Uterus (tissue), 2 donors: ENCODE data around the gene RTF2.

Experiments used
- CTCF ChIP-seq, 4 experiments: fragments of 200-600 bp in 2 of 4; fragments of 450-650 bp in 2 of 4; sonication (generic) in 2 of 4; IDR thresholded peaks; one replicate each; pipeline ENCODE4 v1.5.1; 2016 to 2019; ENCODE audit warnings: antibody characterized with exemption in 4 of 4, mild to moderate bottlenecking in 2 of 4, moderate library complexity in 1 of 4
- POLR2A ChIP-seq, 2 donors: fragments of 450-650 bp; IDR thresholded peaks; one replicate each; pipeline ENCODE4 v1.6.1; 2016; ENCODE audit warnings: antibody characterized with exemption in 2 of 2, mild to moderate bottlenecking in 1 of 2, moderate library complexity in 1 of 2

GRCh38 chr20:56439771-56440291 lies 28.6 kb upstream of the RTF2 start:
- TF ChIP-seq CTCF (IDR thresholded peaks at IDR 0.05) = no peak
- TF ChIP-seq POLR2A (IDR thresholded peaks at IDR 0.05) = no peak
